ENCODE measurements around the gene LEFTY2. TPM values are rescaled to one million over a fixed set of nuclear protein-coding genes. Genes with fewer than 3 reads are reported as not detected.

Gene LEFTY2
- polyA plus RNA-seq, 2 of the 4 experiments (the other 2 are of a cell fraction), result not detected

GRCh38 chr1:225915538-225915991 lies 25.5 kb downstream of the LEFTY2 start (continued):
- TF ChIP-seq REST (IDR thresholded peaks at IDR 0.05) (no peak), SREBF2 (IDR thresholded peaks at IDR 0.05) (no peak), TFCP2L1 (CRISPR knock-in tag; IDR thresholded peaks at IDR 0.05) (no peak)

- POLR2A ChIA-PET, result no interaction called here
- Histone ChIP-seq H3K9me3 (no peaks in the 10 kb centered on the region), H3K27ac (no peak overlapping the region), H3K4me2 (no peak overlapping the region), H3K4me1 (peaks cover 8% of the 10 kb centered on the region; the same call in 1 of the 3 replicates), H3K4me3 (no peak overlapping the region)
- ATAC-seq (no peak), DNase-seq (ENCODE audit: low read depth in 1 of 2, low spot score in 1 of 2) (no peak), FAIRE-seq (no peak)
- 93% methylated on average over 6 of the region's 6 CpGs for WGBS (ENCODE audit: missing lambda C conversion rate)
- CTCF ChIA-PET, result interaction anchor here (1.1 to 10.9 kb wide), 3 partner anchors 9 to 442 kb away, joined by 3 to 196 read pairs (median 3); partner anchors contain the start of gene PYCR2
- TF ChIP-seq KDM5A (IDR thresholded peaks at IDR 0.05) (no peak), EHMT2 (IDR thresholded peaks at IDR 0.05; ENCODE audit: low read depth) (no peak), RNF2 (IDR thresholded peaks at IDR 0.05; ENCODE audit: borderline replicate concordance, low read depth) (no peak), NFE2L2 (conservative IDR thresholded peaks at IDR 0.05; ENCODE audit: low read length) (no peak), CHD4 (IDR thresholded peaks at IDR 0.05; ENCODE audit: borderline replicate concordance) (no peak), RFX5 (IDR thresholded peaks at IDR 0.05) (no peak), NPAS2 (CRISPR knock-in tag; IDR thresholded peaks at IDR 0.05; ENCODE audit: borderline replicate concordance) (no peak), JUNB (IDR thresholded peaks at IDR 0.05) (no peak), CBX8 (IDR thresholded peaks at IDR 0.05) (no peak), PHF8 (IDR thresholded peaks at IDR 0.05; ENCODE audit: borderline replicate concordance, low read depth) (no peak), POLR2AphosphoS2 (conservative IDR thresholded peaks at IDR 0.05; ENCODE audit: low read length) (no peak), REST (IDR thresholded peaks at IDR 0.05) (no peak), KDM1A (IDR thresholded peaks at IDR 0.05; ENCODE audit: low read depth) (no peak), FOSB (CRISPR knock-in tag; IDR thresholded peaks at IDR 0.05) (no peak), CEBPB (IDR thresholded peaks at IDR 0.05) (no peak), HDAC2 (IDR thresholded peaks at IDR 0.05) (no peak), HEYL (CRISPR knock-in tag; IDR thresholded peaks at IDR 0.05) (no peak), JUN (IDR thresholded peaks at IDR 0.05) (no peak), BCL3 (IDR thresholded peaks at IDR 0.05) (no peak)
These were observed 26.1 kb downstream of the LEFTY2 start for GRCh38 chr1:225914947-225915346.

Data from A549 (cell line).